ENCODE results near the gene TNNT3.

Gene TNNT3

DNA sequence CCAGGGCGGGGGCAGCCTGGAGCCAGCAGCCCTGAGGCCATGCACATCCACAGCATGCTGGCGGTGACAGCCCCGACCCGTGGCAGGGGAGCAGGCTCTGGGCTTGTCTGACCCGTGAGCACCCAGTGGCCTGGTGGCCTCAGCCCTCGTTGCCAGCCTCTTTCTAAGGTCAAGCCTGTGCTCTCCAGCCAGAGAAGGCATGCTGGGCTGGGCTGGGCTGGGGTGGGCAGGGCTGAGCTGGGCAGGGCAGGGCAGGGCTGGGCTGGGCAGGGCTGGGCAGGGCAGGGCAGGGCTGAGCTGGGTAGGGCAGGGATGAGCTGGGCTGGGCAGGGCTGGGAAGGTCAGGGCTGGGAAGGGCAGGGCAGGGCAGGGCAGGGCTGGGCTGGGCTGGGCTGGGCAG, 67.5 kb downstream of the TNNT3 start:
- TF ChIP-seq, protein P1, sequence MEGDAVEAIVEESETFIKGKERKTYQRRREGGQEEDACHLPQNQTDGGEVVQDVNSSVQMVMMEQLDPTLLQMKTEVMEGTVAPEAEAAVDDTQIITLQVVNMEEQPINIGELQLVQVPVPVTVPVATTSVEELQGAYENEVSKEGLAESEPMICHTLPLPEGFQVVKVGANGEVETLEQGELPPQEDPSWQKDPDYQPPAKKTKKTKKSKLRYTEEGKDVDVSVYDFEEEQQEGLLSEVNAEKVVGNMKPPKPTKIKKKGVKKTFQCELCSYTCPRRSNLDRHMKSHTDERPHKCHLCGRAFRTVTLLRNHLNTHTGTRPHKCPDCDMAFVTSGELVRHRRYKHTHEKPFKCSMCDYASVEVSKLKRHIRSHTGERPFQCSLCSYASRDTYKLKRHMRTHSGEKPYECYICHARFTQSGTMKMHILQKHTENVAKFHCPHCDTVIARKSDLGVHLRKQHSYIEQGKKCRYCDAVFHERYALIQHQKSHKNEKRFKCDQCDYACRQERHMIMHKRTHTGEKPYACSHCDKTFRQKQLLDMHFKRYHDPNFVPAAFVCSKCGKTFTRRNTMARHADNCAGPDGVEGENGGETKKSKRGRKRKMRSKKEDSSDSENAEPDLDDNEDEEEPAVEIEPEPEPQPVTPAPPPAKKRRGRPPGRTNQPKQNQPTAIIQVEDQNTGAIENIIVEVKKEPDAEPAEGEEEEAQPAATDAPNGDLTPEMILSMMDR (IDR thresholded peaks at IDR 0.05; ENCODE audit: insufficient read depth, low read length, missing control alignments), result no peak
- no peak overlapping the region for H3K4me3 ChIP-seq (ENCODE audit: low read depth, low read length)
- ChIA-PET POLR2A (no interaction called here), CTCF (interaction anchor here (1.0 kb wide), 1 partner anchor 164 kb away, joined by 6 read pairs; no protein-coding TSS in a partner anchor)
- DNase-seq (ENCODE audit: low read depth, low spot score), result no peak

DNA sequence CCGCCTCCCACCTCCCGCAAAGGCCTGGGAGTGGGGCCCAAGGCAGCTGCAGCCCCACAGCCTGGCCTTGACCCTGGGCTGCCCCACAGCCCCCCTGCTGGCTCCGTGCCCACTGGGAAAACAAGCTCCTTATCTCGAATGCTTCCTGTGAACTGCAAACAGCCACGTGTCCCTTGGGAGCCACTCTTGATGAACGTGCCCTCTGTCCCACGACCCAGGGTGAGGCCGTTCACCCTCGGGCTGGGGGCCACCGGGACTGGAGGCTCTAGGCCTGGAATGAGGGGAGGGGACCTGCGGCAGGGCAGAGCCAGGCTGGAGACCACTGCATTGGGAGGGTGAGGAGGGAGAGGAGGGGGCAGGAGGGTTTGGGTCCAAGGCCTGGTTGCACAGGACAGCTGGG, 68.7 kb downstream of the TNNT3 start:
- no peak for DNase-seq (ENCODE audit: low read depth, low spot score)
- TF ChIP-seq, protein P1 (IDR thresholded peaks at IDR 0.05; ENCODE audit: insufficient read depth, low read length, missing control alignments), result no peak
- no peak overlapping the region for H3K4me3 ChIP-seq (ENCODE audit: low read depth, low read length)
- POLR2A ChIA-PET, result no interaction called here
- CTCF ChIA-PET, result interaction anchor here (1.1 kb wide), 1 partner anchor 41 kb away, joined by 3 read pairs; the partner anchor contains the start of gene MRPL23

All from AG04449 (cell line).